Measurements from ENCODE around the gene KIF26B. TPM values are rescaled to one million over a fixed set of nuclear protein-coding genes. Genes with fewer than 3 reads are reported as not detected.

KIF26B gene
- total RNA-seq, 1 donor from 2014 or later: 69.7 TPM

DNA sequence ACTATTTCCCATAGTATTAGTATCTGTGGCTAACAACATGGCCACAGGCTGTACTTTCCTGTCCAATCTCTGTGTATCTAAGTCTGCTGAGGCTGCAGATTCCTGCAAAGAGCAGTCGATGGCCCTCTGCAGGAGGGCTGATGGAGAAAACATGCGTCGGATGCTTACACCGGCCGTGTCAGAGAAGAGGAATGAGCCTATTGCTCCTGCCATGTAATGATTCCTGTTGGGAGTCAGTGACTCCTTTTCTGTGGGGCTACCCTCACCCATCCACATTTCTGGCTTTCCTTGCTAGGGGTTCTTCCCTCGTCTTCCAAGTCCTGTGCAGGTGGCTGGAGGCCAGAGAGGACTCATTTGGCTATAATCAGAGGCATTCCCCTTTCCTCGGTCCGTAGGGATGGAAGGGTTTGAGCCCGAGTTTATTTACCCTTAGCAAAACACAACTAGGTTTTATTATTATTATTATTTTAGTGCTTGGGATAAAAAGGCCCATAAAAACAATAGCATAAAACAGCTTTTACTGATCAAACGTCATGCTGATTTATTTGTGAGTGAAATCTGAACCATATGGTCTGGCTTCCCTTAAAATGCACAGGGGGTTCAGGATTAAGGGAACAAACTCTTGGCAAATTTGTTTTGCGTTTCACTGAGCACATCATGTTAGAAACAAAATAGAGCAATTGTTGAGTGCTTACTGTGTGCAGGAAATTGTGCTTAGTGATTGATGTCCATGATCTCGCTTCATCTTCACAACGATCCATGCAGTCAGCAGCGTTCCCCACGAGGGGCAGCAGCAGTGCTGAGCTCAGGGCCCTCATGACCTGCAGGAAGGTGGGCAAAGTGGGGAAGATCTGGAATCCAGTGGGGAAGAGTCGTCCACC, 70.8 kb downstream of the KIF26B start:
- Mint-ChIP-seq H3K36me3 (peaks cover 7% of the 10 kb centered on the region), H3K27me3 (ENCODE audit: low read depth) (no peaks in the 10 kb centered on the region), H3K9me3 (no peaks in the 10 kb centered on the region), H3K4me1 (peaks cover 9% of the 10 kb centered on the region), H3K4me3 (no peak overlapping the region), H3K27ac (no peak overlapping the region)
- DNase-seq (ENCODE audit: low spot score in 2 of 2, unreplicated experiment in 2 of 2): no peak
- no peak for TF ChIP-seq CTCF (IDR thresholded peaks at IDR 0.05; ENCODE audit: unreplicated experiment)

DNA sequence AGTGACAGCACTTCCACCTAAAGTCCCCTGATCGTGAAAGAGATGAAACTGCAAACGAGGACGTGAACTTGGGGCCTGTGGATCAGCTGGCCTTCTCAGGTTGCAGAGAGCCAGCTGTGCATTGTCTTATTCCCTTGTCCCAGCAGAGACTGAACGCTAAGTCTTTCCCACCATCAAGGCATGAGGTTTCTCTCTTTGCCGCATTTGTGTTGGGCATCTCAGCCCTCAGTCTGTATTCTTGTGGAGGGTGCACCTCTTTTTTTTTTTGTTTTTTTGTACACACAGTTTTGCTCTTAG, 71.4 kb downstream of the KIF26B start:
- peaks cover 5% of the 10 kb centered on the region for H3K4me1 Mint-ChIP-seq
- no peak for TF ChIP-seq CTCF (IDR thresholded peaks at IDR 0.05; ENCODE audit: unreplicated experiment)
- peaks cover 7% of the 10 kb centered on the region for H3K36me3 Mint-ChIP-seq
- H3K27me3 Mint-ChIP-seq (ENCODE audit: low read depth): no peaks in the 10 kb centered on the region
- no peak overlapping the region for H3K4me3 Mint-ChIP-seq
- DNase-seq (ENCODE audit: low spot score in 2 of 2, unreplicated experiment in 2 of 2): no peak
- peaks cover 3% of the 10 kb centered on the region for H3K9me3 Mint-ChIP-seq
- H3K27ac Mint-ChIP-seq: no peak overlapping the region

GRCh38 chr1:245229051-245229450, 74.3 kb downstream of the KIF26B start:
- peaks cover 7% of the 10 kb centered on the region for H3K36me3 Mint-ChIP-seq
- peaks cover 5% of the 10 kb centered on the region for H3K4me1 Mint-ChIP-seq
- H3K9me3 Mint-ChIP-seq: peaks cover 3% of the 10 kb centered on the region
- no peaks in the 10 kb centered on the region for H3K27me3 Mint-ChIP-seq (ENCODE audit: low read depth)
- TF ChIP-seq CTCF (IDR thresholded peaks at IDR 0.05; ENCODE audit: unreplicated experiment): no peak
- H3K27ac Mint-ChIP-seq: no peak overlapping the region
- no peak for DNase-seq (ENCODE audit: low spot score in 2 of 2, unreplicated experiment in 2 of 2)
- H3K4me3 Mint-ChIP-seq: no peak overlapping the region

- H3K36me3 Mint-ChIP-seq: peaks cover 7% of the 10 kb centered on the region
- DNase-seq (ENCODE audit: low spot score in 2 of 2, unreplicated experiment in 2 of 2): no peak
- no peaks in the 10 kb centered on the region for H3K4me1 Mint-ChIP-seq
- H3K27ac Mint-ChIP-seq: no peak overlapping the region
- peaks cover 3% of the 10 kb centered on the region for H3K9me3 Mint-ChIP-seq
- no peak for TF ChIP-seq CTCF (IDR thresholded peaks at IDR 0.05; ENCODE audit: unreplicated experiment)
- no peak overlapping the region for H3K4me3 Mint-ChIP-seq
- H3K27me3 Mint-ChIP-seq (ENCODE audit: low read depth): no peaks in the 10 kb centered on the region
Observed at GRCh38 chr1:245232931-245233330, 78.1 kb downstream of the KIF26B start.

DNA sequence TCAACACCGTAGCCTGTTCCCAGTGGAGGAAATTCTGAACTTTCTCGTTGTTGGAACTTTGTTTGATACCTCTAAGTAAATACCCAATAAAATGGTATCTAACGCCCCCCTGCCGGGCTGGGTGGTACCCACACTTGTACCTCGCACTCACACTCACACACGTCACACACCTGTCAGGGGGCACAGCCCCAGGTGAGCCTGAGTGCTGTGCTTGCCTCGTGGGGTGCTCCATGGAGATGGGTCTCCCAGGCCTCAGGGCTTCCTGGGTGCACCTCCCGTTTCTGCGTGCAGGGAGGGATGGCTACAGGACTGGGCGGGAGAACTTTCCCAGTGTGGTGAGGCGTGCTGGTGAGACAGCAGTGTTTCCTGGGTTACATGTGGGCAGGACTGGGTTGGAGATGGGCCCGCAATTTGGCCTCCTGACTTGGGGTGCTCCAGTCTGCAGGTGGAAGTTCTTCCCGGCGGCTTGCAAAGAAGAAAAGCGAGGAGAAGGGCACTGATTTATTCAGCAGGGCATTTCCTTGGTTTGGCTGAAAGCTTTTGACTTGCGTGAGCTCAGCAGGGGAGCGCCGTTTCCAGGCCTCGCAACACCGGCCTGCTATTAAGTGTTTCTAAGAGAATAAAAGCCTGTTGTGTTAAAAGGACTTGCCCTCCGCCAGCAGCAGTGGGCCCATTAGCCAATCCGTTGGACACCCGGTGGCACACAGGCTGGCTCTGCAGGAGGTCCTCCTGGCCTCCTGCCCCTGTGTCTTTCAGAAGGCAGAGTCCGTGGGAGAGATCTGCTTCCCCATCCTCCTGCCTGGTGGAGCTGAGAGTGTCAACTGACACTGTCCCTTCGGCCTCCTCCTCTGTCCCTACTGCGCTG, 79.7 kb downstream of the KIF26B start:
- Mint-ChIP-seq H3K27me3 (ENCODE audit: low read depth) (no peaks in the 10 kb centered on the region), H3K27ac (no peak overlapping the region)
- DNase-seq (ENCODE audit: low spot score in 2 of 2, unreplicated experiment in 2 of 2): no peak

More for the DNA sequence above, 79.7 kb downstream of the KIF26B start:
- TF ChIP-seq CTCF (IDR thresholded peaks at IDR 0.05; ENCODE audit: unreplicated experiment): no peak
- no peaks in the 10 kb centered on the region for H3K4me1 Mint-ChIP-seq
- peaks cover 6% of the 10 kb centered on the region for H3K36me3 Mint-ChIP-seq
- no peak overlapping the region for H3K4me3 Mint-ChIP-seq
- peaks cover 3% of the 10 kb centered on the region for H3K9me3 Mint-ChIP-seq

All from mesothelial cell of epicardium (in vitro differentiated cells).